GM12872 (cell line): Measurements from ENCODE around the gene DHFR2.

ENCODE experiments used
- CTCF ChIP-seq: IDR thresholded peaks from 3 replicates; pipeline ENCODE4 v1.5.1; 2011; ENCODE audit warnings: low read depth, mild to moderate bottlenecking, low read length, moderate library complexity; ENCODE audit not compliant: insufficient read depth

DHFR2 gene

GRCh38 chr3:94036909-94037507, 25.7 kb downstream of the DHFR2 start:
- peak; percentile 64 for TF ChIP-seq CTCF

- TF ChIP-seq CTCF: no peak
Observed at GRCh38 chr3:94028093-94028837, 34.5 kb downstream of the DHFR2 start, which contains the start of gene STX19. Gene STX19, minus strand, starts transcription at chr3:94028597. Its CDS starts 13,328 bp downstream, at chr3:94015269.

GRCh38 chr3:94026623-94027022, 36.1 kb downstream of the DHFR2 start:
- no peak for TF ChIP-seq CTCF

- TF ChIP-seq CTCF: no peak
Observed at GRCh38 chr3:94024385-94024784, 38.3 kb downstream of the DHFR2 start.

- no peak for TF ChIP-seq CTCF
Observed at GRCh38 chr3:94020293-94020692, 42.4 kb downstream of the DHFR2 start.

GRCh38 chr3:94019659-94020058, 43.1 kb downstream of the DHFR2 start:
- no peak for TF ChIP-seq CTCF

- no peak for TF ChIP-seq CTCF
Observed at GRCh38 chr3:94015025-94015424, 47.7 kb downstream of the DHFR2 start.
